ENCODE data around the gene CARM1.
"Not testable (repeated sequence)": the region's sequence is repeated elsewhere in the genome, so short reads cannot be mapped to it uniquely, and the experiment has no call there.

CARM1 gene

DNA sequence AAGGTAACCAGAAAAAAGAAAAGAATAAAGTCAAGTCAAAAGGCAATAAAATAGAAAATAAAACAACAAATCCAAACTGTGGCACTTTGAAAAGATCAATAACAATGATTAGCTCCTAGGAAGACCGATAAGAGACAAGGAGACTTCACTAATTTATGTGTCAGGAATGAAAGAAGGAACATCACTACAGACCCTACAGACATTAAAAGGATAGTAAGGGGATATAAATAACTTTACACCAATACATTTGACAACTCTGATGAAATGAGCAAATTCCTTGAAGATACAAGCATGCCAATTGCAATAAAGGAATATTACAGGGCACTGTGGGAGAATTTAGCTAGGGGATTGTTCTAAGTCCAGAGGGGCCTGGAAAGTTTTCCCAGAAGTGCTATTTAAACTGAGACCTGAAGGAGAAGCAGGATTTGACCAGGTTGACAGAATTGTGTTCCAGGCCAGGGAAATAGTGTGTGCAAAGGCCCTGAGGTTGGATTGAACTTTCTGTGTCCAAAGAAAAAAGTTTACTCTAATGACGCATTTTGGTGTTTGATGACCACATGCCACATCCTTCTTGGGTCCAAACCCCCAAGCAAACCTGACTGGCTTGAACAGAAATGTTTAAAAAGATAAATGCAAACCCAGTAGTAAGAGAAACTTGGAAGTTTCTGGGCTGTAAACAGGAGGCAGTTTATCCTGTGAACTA lies 24.7 kb upstream of the CARM1 start:
- DNase-seq (ENCODE audit: low read depth, low spot score) = no peak

DNA sequence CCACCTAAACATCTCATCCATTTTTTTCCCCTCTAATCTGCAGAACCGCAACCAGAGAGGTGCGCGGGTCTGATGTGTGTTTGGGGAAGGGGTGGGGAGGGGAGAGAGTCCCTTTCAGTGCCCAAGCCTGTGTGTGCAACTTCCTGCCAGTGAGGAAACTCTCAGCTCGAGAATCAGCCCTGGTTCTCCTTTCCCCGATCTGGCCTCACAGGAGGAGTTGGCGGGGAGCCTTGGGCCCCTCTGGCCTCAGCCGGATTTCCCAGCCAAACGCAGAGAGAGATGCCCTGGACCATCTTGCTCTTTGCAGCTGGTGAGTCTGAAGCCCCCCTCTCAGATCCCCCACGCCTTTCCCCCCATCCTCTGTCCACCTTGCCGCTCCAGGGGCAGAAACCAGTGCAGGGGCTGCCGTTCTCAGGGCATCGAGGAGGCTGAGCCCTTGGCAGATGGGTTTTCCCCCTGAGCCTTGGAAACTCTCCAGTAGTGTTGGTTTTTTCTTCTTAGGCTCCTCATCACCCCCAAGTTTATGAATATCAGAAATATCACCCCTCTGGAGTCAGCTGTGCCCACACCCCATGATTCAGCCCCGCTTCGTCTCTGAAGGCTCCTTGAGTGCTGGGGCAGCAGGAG lies 23.0 kb upstream of the CARM1 start, which contains the start of gene C19orf38:
TSS of gene C19orf38 (plus strand) at position 186 of the 627 bp plus-strand sequence. CDS start at position 280, 94 bp downstream.
- DNase-seq (ENCODE audit: low read depth, low spot score) = no peak

DNA sequence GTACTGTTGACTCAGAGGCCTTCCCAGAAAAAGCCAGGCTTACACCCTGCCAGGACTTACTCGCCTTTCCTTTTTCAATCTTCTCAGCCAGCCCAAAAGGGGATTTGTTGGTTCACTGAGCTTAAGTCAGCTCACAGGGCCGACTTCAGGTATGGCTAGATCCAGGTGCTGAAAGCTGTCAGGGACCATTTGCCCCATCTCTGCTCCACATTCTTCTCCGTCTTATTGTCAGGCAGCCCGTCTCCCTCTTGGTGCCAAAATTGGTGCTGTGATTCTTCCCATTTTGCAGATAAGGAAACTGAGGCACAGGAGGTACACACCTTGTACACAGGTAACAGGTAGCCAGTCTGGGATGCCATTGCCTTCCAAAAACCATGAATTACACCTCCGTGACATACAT lies 20.7 kb upstream of the CARM1 start:
- no peak for DNase-seq (ENCODE audit: low read depth, low spot score)

DNA sequence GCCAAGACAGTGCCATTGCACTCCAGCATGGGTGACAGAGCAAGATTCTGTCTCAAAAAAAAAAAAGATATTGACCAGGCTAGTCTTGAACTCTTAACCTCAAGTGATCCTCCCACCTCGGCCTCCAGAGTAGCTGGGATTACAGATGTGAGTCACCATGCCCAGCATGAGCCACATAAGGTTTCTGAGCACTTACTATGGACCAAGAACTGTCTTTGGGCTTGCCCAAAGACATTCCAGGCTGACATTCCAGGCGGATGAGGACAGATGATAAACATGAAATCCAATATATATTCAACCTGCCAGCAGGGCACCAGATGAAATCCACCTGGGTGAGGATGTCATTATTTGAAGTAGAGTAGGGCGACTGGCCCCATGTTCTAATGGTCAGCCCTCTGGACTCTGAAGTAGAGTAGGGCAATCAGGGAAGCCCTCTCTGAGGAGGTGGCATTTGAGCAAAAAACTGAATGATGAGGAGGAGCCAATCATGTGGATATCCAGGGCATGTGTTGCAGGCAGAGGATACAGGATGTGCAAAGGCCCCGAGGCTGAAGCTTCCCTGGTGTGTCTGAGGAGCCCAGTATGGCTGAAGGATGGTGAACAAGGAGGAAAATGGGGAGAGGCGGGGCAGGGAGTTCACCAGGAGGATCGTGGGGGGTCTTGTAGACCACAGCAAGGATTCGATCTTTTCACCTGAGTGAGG lies 19.1 kb upstream of the CARM1 start:
- peak; percentile 56 for DNase-seq (ENCODE audit: low read depth, low spot score)

DNA sequence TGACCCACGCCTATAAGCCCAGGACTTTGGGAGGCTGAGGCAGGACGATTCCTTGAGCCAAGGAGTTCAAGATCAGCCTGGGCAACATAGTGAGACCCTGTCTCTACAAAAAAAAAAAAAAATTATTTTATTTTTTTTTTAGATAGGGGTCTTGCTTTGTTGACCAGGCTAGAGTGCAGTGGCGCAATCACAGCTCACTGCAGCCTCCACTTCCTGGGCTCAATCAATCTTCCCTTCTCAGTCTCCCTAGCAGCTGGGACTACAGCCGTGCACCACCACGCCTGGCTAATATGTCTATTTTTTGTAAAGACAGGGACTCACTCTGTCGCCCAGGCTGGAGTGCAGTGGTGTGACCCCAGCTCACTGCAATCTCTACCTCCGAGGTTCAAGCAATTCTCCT lies 18.4 kb upstream of the CARM1 start:
- no peak for DNase-seq (ENCODE audit: low read depth, low spot score)

DNA sequence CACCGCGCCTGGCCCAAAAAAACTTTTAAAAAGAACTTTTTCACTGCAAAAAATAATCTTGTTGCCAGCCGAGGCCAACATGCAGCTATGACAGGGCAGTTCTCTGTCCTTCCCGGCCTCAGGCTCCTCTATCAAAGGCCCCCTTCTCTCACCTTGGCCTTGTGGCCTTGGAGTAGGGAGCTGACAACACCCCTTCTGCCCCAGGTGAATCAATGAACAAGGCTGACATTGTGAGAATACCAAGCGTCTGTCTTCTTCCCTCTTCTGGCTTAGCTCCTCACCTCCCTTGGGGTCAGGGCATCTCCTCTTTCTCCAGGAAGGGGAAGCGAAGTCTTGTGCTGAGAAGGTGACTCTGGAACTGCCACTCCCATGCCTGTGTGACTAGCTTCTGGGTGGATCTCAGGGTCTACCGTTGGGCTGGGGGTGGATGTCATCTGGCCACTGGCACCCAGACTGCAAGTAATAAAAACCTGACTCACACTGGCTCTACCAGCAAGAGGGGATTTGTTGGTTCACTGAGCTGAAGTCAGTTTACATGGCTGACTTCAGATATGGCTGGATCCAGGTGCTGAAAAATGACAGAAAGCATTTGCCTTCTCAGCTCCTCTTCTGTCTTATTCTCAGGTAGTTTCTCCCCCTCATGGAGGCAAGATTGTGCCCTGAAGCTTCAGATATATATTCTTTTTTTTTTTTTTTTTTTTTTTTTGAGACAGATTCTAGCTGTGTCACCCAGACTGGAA lies 16.8 kb upstream of the CARM1 start:
- DNase-seq (ENCODE audit: low read depth, low spot score) = no peak

DNA sequence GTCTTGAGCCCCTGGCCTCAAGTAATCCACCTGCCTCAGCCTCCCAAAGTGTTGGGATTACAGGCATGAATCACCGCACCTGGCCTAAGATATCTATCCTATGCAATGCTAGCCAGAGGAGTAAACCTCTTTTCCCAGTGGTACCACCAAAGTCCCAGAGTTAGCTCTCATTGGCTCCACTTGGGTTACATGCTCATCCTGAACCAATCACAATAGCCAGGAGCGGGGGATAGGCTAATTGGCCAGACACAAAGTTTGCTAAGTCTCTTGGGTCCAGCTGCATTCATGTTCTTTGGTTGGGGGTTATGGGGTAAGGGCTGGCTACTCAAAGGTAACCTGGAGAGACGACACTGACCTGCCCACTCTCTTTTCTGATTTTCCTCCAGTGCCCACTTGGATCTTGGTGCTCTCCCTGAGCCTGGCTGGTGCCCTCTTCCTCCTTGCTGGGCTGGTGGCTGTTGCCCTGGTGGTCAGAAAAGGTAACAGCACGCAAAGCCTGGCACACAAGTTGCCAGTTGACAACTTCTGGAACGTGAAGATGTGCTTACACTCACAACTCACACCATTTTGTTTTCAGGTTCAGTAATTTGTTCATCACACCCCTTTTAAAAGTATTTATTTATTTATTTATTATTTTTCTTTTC lies 15.4 kb upstream of the CARM1 start:
- no peak for DNase-seq (ENCODE audit: low read depth, low spot score)

DNA sequence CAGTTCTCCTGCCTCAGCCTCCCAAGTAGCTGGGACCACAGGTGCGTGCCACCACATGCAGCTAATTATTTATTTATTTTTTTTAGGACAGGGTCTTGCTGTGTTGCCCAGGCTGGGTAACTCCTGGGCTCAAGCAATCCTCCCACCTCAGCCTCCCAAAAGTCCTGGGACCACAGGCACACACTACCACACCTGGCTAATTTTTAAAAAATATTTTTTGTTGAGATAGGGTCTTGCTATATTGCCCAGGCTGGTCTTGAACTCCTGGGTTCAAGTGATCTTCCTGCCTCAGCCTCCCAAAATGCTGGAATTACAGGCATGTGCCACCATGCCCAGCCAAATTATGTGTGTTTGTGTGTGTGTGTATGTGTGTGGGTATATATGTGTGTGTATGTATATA lies 14.5 kb upstream of the CARM1 start:
- DNase-seq (ENCODE audit: low read depth, low spot score) = not testable (repeated sequence)

DNA sequence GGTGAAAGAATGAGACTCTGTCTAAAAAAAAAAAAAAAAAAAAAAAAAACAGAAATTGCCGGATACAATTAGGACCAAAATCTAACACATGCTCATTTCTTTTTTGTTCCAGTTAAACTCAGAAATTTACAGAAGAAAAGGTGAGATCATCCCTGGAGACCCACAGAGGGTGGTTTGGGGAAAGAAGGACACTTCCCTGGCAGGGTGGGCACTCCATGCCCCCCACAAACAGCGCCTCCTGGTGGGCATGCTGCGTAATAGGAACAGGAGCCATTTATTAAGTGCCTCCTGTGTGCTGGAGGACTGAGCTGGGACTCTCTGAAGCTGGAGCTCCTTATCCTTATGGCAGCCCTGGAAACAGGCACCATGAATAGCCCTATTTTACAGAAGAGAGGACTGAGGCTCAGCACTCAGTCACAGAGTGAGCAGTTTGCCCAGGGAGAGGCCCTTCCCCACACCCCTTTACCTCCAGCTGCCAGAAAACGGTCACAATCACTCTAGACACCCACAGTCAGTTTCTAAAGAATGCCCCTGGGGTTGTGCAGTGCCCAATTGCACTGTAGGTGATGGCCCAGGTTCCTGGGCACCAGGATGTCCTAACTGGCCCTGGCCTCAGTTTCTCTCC lies 13.0 kb upstream of the CARM1 start:
- no peak for DNase-seq (ENCODE audit: low read depth, low spot score)

DNA sequence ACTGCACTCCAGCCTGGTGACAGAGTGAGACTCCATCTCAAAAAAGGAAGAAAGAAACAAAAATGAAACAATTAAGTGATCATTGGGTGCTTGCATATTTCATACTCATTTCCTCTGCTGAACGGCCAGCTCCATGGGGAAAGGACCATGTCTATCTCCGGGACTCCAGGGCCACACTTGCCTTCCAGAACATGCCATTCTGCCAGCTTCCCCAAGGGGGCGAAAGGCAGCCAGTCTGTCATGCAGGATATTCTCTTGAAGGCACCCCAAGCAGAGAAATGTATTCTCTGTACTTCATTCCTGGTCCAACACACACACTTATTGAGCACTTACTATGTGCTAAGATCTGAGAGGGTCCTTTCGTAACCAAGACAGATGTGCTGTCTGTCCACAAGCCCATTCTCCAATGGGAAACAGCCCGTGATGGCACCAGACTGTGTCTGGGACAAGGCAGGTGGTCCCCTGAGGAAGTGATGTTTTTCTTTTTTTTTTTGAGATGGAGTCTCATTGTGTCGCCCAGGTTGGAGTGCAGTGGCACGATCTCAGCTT lies 10.2 kb upstream of the CARM1 start:
- no peak for DNase-seq (ENCODE audit: low read depth, low spot score)

DNA sequence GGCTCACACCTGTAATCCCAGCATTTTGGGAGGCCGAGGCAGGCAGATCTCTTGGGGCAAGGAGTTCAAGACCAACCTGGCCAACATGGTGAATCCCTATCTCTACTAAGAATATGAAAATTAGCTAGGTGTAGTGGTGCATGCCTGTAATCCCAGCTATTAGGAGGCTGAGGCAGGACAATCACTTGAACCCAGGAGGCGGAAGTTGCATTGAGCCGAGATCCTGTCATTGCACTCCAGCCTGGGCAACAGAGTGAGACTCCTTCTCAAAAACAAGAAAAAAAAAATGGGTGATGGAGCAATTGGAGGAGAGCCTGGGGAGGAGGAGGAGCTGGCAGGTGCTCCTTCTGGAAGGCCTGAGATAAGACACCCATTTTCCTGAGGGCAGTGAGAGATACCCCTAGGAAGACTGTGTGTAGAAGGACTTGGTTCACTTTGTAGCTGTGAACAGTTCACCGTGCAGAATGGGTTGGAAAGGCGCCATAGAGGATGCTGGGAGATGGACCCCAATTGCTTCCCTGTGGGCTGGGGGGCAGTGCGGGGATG lies 8.7 kb upstream of the CARM1 start:
- DNase-seq (ENCODE audit: low read depth, low spot score) = no peak

DNA sequence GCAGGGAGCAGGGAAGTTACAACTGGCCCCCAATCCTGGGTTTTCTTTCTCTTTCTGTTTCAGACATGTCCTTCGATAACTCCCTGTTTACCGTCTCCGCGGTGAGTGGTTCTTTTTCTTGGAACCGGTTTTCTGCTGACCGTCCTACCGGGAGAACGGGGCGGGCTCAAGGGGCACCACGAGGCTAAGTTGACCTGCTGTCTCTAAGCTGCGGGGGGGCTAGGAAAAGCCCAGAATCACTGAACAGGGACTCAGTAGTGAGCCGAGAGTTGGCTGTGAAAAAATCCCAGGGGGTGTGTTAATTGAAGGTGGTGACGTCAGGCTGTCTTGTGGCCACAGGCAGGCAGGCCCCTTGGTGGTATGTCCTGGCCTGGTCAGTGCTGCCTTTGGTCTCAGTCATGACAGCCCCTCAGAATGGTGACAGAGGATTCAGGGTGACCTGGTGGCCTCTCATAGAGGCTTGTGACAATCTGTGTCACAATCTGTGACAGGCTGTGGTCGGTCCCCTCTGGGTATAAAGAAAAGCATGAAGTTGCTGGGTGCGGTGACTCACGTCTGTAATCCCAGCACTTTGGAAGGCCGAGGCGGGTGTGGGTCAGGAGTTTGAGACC lies 8.1 kb upstream of the CARM1 start:
- peak; percentile 89 for DNase-seq (ENCODE audit: low read depth, low spot score)

DNA sequence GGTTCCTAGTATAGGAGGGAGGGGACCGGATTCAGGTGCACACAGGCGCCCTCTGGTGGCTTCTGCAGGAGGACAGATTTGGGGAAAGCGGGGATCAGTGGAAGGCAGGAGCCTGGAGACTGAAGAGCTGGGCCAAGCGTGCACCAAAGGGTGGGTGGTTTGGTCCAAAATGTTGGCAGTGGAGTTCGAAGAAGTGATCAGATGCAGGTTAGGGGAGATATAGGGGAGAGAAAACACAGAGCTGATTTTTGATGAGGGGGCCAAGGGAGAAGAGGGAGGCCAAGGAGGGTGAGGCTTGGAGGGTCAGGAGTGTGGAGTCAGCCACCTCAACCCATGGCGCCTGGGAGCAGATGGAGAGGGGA lies 6.8 kb upstream of the CARM1 start:
- peak; percentile 87 for DNase-seq (ENCODE audit: low read depth, low spot score)

DNA sequence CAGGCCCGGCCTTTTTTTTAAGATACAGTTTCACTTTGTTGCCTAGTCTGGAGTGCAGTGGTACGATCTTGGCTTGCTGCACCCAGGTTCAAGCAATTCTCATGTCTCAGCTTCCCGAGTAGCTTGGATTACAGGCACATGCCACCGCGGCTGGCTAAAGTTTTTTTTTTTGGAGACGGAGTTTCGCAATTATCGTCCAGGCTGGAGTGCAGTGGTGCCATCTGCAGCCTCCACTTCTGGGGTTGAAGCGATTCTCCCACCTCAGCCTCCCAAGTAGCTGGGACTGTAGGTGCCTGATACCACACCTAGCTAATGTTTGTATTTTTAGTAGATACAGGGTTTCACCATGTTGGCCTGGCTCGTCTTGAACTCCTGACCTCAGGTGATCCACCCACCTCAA lies 4.9 kb upstream of the CARM1 start:
- no peak for DNase-seq (ENCODE audit: low read depth, low spot score)

DNA sequence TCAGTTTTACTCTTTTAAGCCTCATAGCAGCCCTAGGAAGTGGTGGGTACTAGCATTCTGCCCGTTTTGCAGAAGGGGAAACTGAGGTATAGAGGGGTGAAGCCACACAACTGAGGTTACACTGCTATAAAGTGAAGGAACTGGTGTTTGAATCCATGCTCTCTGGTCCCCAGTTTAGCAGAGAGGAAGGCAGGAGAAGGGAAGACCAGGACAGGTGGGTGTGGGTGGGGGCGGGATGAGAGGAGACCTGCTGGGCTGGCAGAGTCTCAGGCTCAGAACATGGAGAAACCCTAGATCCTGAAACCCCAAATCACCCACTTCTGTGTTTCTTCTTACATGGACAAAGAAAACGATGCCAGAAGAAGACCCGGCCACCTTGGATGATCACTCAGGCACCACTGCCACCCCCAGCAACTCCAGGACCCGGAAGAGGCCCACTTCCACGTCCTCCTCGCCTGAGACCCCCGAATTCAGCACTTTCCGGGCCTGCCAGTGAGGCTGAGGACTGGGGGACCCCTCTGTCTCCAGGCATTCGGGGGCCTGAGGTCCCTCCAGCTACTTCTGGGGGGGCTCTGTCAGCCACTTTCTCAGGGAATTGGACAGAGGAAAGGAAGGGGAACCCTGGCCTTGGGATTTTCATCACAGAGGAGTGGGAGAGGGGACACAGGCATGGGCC lies 2.3 kb upstream of the CARM1 start:
- no peak for DNase-seq (ENCODE audit: low read depth, low spot score)

DNA sequence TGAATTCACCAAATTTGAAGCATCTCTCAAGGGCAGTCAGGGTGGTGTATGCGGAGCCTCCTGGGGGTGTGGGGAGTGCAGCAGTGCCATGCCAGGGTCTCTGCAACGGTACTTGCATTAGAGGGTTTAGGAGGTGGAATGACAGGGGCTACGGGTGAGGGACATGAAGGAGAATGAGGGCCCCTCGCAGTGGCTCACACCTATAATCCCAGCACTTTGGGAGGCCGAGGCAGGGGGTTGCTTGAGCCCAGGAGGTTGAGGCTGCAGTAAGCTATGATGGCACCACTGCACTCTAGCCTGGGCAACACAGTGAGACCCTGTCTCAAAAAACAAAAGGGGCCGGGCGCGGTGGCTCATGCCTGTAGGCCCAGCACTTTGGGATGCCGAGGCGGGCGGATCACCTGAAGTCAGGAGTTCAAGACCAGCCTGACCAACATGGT lies 1.5 kb upstream of the CARM1 start:
- not testable (repeated sequence) for DNase-seq (ENCODE audit: low read depth, low spot score)

DNA sequence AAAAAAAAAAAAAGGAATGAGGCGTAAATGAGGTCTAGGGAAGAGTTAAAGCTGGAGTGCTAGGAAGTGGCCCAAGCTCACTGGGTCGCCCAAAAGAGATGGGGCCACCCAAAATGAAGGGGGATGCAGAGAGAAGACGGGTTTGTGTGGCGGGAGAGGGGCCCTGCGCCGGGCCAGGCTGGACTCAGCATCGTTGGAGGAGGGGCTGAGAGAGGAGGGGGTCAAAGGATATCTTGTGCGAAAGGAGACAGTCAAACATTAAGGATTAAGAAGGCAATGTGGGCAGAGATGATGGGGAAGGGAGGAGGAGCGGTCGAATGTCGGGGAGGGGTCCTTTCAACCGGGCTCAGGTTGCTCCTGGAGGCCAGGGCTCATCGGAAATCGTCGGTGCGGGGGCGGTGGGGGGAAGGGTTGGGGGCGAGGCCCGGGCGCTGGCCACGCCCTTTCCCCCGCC lies 825 bp upstream of the CARM1 start:
- DNase-seq (ENCODE audit: low read depth, low spot score) = no peak

DNA sequence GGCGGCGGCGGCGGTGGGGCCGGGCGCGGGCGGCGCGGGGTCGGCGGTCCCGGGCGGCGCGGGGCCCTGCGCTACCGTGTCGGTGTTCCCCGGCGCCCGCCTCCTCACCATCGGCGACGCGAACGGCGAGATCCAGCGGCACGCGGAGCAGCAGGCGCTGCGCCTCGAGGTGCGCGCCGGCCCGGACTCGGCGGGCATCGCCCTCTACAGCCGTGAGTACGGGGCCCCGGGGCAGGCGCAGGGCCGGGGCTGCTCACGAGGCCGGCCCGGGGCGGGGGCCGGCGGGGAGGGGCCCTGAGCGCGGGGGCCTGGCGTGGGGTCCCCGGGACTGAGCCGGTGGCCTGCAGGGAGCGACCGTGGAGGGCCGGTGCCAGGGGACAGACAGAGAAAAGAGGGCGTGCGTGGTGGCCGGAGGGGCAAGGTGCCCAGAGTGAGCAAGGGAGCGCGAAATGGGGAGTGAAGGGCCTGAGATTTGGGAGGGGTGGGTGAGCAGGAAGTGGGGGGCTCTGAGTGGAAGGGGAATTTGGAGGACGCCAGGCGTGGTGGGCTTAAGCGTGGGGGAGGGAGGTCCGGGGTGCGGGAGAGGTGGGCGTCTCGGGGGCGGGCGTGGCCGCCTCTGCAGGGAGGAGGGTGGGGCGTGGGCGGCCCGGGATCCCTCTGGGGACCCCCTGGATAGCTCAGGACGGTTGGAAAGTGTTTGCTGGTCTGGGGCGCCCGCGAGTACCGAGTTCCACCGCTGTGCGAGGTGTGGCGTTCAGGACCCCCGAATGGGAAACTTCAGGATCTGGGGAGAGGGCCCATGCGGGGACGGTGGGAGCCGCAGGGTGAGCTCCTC lies 575 bp downstream of the CARM1 start:
- DNase-seq (ENCODE audit: low read depth, low spot score) = peak; percentile 59

All from astrocyte of the hippocampus (primary cell).